NCI-H2107 treated with DMSO at 0.1 percent for 48 hours (cell line): ENCODE measurements around the gene ADCY7.
A peak's percentile ranks its signal among the peaks of the same experiment; 100 is the strongest.

Experiments
- DNase-seq: peaks from one replicate; lab custom pipeline; 2025; ENCODE audit not compliant: unreplicated experiment; lab: John Stamatoyannopoulos, UW

Gene ADCY7

DNA sequence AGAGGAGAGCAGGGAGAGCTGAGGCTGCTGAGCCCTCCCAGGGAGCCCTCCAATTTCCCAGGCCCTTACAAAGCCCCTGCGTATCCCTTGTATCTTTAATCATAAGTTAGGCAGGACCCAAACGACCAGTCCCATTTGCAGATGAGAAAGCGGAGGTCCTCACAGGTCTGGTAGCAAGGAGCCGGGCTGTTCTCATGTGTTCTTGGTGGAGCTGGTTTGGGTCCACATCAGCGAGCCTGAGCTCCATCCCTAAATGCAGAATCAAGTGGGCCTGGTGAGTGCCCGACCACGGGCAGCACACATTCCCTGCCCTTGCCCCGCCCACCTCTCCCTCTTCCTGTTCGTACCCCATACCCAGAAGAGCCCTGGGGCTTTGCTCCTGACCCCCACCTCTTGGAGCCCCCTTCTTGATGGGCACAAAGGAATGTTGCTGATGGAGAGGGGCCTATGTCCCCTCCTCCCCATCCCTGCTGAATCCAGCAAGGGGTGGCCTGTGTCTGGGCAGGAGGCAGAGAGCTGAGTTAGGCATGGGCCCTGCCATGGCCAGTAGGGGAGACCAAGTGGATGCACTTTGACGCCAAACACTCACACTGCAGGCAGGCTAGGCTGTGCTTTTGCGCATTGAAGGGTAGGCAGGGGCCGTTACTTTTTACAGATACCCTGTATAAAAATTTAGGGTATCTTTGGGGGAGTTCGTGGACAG is 18.3 kb upstream of the ADCY7 start:
- no peak for DNase-seq

DNA sequence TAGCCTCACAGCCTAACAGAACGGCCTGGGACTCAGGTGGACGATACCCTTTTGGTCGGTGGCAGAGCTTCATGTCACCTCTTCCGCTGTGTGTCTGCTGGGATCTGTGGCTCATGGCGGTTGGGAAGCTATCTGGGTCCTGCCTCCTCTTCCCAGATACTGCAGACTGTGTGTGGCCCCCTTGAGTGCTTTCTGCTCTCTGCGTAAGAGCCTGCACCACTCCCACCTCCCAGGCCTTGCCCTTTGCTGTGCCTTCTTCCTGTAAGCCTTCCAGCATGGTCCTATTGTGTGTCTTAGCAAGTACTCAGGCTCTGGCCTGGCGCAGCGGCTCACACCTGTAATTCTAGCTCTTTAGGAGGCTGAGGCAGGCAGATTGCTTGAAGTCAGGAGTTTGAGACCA is 17.5 kb upstream of the ADCY7 start:
- no peak for DNase-seq

DNA sequence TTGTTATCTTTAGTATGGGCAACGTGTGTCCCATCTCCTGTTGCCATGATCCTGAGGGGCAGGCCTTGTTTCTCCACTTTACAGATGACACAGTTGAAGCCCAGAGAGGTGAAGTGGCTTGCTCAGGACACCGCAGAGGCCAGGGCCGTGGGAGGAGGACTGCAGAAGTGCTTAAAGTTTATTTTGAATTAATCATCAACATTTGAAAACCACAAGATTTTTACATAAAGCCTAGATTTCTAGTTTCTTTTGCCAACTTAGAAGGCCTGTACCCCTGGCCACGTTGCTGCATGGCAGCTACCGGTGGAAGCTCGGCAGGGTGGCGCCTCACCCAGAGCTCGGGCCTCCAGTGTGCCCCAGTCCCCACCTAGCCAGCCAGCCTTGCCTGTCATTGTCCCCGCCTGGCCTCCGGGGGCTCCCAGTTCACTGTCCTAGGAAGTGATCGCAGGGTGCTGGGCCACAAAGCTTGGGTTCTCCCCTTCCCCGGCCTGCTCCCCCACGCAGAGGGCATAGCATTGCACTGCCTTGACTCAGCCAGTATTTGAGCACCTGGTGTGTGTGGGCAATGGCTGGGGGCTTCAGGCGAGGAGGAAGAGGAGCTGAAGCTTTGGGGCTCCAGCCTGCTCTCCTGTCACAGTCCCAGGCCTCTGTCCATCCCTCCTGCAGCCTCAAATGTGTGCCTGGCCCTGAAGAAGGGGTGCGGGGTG is 14.8 kb upstream of the ADCY7 start:
- DNase-seq = no peak

DNA sequence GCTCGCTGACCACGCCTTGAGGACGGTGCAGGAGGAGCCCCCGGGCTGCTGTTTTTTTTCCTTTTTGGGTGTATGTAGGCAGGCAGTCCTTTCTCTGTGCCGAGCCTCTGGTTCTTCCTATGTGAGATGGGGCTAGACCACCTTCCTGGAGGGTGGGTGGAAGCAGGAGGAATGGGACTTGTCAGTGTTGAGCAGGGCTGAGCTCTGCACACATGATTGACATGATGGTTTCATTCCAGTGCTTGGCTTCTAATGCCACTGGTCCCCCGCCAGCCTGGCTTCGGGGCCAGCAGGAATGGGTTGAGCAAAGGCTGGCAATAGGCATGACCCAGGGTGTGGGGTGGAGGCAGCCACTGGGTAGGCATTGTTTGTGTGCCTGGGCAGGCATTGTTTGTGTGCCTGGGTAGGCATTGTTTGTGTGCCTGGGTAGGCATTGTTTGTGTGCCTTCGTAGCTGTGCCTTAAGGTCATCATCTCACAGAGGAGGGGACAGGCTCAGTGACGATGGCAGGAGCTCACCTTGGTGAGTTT is 14.2 kb upstream of the ADCY7 start:
- DNase-seq = no peak

DNA sequence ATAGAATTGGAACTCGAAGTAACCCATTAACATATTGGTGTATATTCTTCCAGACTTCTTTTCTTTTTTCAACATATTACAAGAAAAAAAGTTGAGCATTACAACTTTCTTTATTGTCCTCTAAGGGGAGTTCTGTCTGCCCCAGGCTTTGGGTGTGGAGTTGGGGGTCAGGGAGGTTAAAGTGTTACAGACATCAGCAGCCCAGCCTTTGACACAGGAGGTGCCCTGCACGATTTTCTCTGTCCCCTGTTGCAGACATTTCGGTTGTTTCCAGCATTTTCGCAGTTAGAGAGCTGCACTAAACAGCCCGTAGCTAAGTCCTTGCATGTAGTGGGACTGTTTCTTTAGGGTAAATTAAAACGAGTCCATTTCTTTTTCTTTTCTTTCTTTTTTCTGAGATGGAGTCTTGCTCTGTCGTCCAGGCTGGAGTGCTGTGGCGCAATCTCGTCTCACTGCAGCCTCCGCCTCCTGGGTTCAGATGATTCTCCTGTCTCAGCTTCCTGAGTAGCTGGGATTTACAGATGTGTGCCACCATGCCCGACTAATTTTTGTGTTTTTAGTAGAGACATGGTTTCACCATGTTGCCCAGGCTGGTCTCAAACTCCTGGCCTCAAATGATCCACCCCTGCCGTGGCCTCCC is 13.4 kb upstream of the ADCY7 start:
- no peak for DNase-seq

DNA sequence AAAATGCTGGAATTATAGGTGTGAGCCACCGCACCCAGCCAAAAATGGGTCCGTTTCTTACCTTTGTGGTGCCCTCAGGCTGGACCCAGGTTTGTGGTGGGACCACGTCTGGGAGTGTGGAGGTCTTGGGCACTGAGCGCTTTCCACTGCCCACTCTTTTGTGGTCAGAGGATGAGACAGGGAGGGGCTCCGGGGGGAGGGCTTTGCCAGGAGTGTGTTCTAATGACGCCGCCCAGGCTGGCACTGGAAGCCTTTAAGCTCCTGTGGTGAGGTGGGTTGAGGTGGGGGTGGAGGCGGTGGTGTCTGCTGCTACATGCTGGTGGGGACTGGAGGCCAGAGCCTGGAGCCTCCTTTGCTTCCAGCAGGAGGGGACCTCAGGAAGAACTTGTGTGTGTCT is 12.8 kb upstream of the ADCY7 start:
- DNase-seq = no peak

DNA sequence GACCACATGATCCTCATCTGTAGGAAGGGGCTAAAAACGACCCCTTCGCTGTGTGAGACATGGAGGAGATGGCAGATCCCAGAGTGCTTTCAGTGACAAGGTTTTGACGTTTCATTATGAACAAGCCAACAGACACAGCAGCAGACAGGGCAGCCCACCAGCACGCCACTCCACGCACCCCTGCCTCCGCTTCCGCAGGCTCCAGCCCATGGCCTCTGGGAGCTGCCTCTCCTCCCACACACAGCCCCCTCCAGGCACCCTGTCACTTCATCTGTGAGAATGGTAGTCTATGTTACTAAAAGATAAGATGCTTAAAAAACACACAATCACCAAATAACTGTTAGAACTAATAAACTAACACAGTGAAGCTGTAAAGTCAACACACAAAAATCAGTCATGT is 12.3 kb upstream of the ADCY7 start:
- no peak for DNase-seq

DNA sequence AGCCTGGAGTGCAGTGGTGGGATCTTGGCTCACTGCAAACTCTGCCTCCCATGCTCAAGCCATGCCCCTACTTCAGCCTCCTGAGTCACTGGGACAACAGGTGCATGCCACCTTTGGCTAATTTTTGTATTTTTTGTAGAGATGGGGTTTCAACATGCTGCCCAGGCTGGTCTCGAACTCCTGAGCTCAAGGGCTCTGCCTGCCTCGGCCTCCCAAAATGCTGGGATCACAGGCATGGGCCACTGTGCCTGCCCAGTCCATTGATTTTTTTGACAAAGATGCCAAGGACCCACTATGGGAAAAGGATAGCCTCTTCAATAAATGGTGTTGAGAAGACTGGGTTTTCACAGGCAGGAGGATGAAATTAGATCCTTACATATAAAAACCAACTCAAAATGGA is 10.8 kb upstream of the ADCY7 start:
- DNase-seq = no peak

DNA sequence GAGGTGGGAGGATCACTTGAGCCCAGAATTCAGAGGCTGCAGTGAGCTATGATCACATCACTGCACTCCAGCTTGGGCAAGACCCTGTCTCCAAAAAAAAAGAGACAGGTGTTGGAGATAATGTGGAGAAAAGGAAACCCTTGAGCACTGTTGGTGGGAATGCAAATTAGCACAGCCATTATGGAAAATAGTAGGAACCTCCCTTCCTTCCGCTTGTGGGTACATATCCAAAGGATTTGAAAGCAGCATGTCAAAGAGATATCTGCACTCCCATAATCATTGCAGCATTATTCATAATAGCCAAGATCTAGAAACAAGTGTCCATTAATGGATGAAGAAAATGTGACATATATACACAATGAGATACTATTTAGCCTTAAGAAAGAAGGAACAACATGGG is 9.7 kb upstream of the ADCY7 start:
- DNase-seq = no peak

DNA sequence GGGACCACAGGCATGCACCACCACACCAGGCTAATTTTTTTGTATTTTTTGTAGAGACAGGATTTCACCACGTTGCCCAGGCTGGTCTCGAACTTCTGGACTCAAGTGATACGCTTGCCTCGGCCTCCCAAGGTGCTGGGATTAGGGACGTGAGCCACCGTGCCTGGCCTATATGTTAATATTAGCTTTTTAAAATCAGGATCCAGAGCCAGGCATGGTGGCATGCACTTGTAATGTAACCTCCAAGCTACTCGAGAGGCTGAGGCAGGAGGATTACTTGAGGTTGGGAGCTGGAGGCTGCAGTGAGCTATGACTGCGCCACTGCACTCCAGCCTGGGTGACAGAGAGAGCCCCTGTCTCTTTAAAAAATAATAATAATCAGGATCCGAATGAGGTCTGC is 8.5 kb upstream of the ADCY7 start:
- no peak for DNase-seq

DNA sequence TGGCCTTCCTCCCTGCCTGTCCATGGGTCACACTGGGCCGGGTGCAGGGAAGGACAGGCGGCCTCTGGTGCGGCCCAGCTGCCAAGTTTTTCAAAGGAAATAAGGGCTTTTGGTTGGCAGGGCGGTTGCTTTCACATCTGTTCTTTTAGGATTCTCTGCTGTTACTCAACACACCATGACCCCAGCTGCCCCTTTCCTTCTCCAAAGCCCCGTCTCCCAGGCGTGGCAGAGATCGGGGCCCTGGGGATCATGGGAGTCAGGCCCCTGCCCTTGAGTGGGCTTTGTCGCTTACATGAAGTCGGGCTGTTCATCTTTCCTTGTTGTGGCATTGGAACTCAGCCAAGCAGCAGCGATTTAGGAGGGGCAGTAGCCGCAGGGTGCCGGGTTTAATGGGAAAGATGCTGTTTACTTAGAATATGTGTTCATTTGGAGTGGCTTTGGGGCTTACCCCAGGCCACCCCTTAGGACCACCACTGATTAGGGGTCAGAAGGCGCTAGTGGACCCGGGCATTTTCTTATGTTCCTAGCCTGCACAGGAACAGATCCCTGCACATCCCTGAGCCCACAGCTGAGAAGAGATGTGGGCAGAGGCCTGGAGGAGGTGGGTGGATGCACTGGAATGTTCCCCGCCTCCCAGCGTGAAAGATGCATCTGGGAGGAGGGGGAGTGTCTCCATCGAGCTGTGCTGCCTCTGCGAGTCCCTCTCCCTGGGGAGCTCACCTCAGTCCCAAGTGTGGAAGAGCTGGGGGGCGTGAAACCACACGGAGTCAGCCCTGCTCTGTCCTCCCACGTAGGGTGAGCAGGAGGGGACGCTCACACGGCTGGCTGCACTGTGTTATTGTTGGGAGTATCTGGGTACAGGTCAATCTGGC is 6.8 kb upstream of the ADCY7 start:
- DNase-seq = peak; percentile 21

DNA sequence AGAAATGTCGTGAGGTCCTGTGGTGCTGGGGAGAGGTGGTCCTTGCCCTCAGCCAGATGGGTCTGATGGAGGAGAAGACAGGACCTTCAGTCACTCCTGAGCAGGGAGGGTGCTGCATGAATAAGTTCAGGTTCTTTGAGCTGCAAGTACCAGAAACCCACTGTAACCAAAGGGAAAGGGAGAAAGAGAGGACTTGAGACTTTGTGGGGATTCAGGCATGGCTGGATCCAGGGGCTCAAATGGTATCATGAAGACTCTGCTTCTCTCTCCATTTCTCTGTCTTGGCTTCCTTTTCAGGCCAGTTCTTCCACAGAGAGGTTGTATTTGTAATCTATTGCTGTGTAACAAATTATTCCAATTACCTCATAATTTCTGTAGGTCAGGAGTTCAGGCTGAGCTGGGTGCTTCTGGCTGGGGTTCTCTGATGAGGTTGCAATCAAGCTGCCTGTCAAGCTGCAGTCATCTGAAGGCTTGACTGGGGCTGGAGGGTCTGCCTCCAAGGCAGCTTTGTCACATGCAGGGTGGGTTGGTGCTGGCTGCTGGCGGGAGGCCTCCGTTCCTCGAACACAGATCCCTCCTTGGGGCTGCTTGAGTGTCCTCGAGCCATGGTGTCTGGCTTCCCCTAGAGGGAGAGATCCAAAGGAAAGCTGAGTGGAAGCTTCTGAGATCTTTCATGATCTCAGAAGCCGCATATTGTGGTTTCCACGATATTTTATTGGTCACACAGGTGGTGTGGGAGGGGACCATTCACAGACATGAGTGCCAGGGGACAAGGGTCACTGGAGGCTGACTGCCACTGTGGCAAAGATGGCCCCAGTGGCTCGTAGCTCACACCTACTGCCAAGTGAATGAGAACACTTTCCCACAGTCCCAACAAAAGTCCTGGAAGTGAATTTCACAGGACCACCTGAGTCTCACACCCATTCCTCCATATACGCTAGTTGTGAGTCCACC is 5.9 kb upstream of the ADCY7 start:
- no peak for DNase-seq

DNA sequence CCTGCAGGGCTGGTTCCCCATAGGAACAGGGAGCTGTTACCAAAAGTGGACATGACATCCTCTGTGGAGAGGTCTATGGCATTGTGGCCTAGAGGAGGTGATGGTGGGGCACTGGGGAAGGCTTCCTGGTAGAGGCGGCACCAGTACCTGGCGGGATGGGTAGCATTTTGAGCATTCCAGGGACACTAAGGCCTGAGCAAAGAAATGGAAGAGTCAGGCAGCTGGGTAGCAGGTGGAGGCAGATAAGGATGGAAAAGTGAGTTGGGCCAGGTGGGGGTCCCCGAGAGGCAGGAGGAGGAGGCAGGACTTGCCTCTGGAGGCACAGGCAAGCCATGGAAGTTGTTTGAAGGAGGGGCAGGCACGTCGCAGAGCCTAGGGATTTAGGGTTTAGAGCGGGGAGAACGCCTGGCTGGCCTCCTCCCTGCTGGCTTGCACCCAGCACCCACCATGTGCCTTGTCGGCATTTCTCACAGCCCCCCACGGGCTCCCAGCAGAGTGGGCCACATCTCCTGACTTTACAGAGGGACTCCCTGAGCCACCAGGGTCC is 5.1 kb upstream of the ADCY7 start:
- no peak for DNase-seq

DNA sequence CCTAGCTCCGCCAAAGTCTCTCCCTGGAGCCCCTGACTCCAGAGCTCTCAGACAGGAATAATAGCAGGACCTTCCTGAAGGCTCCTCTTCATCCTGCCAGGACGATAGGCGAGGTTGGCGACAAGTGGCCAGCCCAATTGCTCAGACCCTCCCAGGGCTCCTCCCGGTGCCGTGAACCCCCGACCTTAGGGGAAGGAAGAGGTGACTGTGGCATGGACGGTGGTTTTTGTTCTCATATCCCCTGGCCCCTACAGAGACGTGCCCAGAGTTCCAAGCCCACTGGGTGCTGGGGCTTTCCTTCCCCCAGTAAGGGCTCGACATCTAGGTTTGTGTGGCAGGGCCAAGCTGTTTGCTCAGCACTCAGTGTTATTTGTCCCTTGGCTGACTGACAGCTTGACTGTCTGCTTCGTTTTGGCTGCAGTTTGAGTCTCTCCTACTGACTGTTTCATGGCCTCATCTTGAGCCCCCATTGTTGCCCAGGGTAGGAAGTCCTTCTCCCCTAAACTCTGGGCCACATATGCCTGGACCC is 4.6 kb upstream of the ADCY7 start:
- no peak for DNase-seq

DNA sequence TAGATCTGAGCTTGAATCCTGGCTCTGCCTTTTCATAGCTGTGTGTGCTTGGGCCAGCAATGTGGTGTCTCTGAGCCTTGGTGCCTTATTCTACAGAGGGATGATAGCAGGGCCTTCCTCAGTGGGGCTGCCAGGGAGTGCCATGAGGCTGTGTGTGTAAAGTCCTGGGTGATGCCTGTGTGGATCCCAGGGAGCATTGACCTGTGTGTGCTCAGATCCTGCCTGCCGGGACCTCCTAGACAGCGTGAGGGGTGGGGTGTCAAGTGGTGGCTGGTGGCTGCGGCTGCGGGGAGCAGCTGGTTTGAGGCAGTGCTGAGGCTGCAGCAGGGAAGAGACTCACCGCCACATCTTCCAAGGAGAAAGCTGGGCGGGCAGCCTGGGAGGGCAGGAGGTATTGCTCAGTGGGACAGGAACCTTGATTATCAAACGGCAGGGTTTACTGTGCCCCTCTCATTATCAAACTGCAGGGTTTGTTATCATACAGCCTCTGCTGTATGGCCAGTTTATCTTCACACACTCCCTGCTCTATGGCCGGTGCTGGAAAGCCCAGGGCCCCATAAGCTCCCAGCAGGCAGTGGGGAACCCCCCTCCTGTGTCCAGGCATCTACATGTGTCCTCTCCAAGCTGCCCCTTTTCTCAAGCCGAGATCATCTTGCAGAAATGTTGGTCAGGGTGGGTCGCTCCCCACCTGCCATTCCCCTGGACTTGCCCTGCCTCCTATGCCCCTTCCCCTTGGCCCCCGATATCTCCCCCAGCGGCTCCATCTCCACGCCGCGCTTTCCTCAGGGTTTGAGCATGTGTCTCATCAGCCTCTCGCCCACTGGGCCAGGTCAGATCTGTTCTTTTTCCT is 3.1 kb upstream of the ADCY7 start:
- no peak for DNase-seq

DNA sequence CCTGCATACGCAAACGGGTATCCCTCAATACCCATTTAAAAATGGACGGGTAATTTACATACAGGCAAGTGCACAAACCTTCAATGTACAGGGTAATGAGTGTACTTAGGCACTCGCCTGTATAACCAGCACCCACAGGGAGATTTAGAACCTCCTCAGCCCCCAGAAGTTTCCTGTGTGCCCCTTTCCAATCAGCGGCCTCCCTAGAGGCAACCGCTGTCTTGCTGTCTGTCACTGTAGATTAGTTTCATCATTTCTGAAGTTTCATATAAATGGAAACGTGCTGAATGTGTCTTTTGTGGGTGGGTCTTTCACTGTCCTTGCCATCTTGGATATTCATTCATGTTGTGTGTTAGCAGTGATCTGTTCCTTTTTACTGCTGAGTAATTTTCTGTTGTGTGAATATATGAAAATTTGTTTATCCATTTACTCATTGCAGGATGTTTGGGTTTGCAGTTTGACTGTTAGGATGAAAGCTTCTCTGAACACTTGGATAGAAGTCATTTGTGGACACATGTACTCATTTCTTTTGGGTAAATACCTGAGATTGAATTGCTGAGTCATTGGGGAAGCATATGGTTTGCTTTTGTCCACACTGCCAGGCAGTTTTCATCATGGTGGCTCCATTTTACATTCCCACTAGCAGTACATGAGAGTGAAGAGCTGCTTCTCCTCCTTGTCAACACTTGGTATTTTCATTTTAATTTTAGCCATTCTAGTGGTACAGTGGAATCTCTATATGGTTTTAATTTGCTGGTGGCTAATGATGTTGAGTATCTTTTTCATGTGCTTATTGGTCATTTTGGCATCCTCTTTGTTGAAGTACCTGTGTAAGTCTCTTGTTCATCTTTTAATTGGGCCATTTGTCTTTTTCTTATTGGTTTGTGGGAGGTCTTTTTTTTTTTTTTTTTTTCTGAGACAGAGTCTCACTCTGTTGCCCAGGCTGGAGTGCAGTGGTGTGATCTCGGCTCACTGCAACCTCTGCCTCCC is 2.1 kb upstream of the ADCY7 start:
- no peak for DNase-seq

DNA sequence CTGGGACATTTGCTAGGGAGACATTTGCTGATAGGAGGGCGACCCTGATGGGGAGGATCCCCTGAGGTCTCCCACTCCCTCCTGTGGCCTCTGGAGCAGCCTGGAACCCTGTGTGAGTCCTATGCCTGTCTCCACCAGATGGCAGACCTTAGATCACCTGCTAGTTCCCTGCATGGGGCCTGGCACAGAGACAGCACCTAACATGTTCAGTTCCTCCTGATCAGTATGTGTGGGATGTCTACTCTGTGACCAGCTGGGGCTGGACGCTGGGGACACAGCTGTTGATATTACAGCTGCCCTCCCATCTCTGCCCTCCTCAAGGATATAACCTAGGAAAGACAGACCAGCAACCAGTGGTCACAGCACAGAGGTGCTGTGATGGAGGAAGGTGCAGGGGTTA is 1.1 kb upstream of the ADCY7 start:
- DNase-seq = peak; percentile 16
